ENCODE data around the gene DHX58.

DHX58 gene

GRCh38 chr17:42118126-42118510 is 5.6 kb upstream of the DHX58 start:
- POLR2A ChIA-PET, result interaction anchor here (1.2 kb wide), 2 partner anchors 10 to 101 kb away, joined by 3 to 5 read pairs; partner anchors contain the start of gene DNAJC7
- TF ChIP-seq CTCF (IDR thresholded peaks at IDR 0.05; ENCODE audit: control extremely low read depth, extremely low read depth, low read depth, missing control alignments), result no peak

GRCh38 chr17:42117397-42118125 is 5.0 kb upstream of the DHX58 start:
- TF ChIP-seq CTCF (IDR thresholded peaks at IDR 0.05; ENCODE audit: control extremely low read depth, extremely low read depth, low read depth, missing control alignments), result no peak
- POLR2A ChIA-PET, result interaction anchor here (1.2 kb wide), 2 partner anchors 9 to 101 kb away, joined by 3 to 5 read pairs; partner anchors contain the start of gene DNAJC7
- no peak for DNase-seq (ENCODE audit: extremely low spot score)
- CTCF ChIA-PET, result interaction anchor here (0.6 to 12.1 kb wide), 23 partner anchors 10 to 288 kb away, joined by 3 to 172 read pairs (median 4); partner anchors contain the start of genes CNP, DNAJC7, KCNH4 and NKIRAS2

More at GRCh38 chr17:42118126-42118510, 5.6 kb upstream of the DHX58 start:
- no peak for DNase-seq (ENCODE audit: extremely low spot score)
- CTCF ChIA-PET, result interaction anchor here (0.6 to 12.1 kb wide), 25 partner anchors 10 to 287 kb away, joined by 3 to 172 read pairs (median 4); partner anchors contain the start of genes CNP, DNAJC7, KCNH4 and NKIRAS2

- DNase-seq (ENCODE audit: extremely low spot score), result peak; percentile 83
- CTCF ChIA-PET, result interaction anchor here (0.8 to 12.1 kb wide), 19 partner anchors 9 to 177 kb away, joined by 3 to 172 read pairs (median 8); partner anchors contain the start of genes CNP, DNAJC7, KCNH4 and NKIRAS2
- POLR2A ChIA-PET, result no interaction called here
- peak; percentile 85 for TF ChIP-seq CTCF (IDR thresholded peaks at IDR 0.05; ENCODE audit: control extremely low read depth, extremely low read depth, low read depth, missing control alignments)
Observed at GRCh38 chr17:42116705-42117396, 4.3 kb upstream of the DHX58 start.

- ChIA-PET POLR2A (interaction anchor here (1.0 kb wide), 1 partner anchor 88 kb away, joined by 3 read pairs; no protein-coding TSS in a partner anchor), CTCF (interaction anchor here (0.9 to 12.1 kb wide), 8 partner anchors 11 to 151 kb away, joined by 3 to 172 read pairs (median 11); partner anchors contain the start of gene CNP)
- TF ChIP-seq CTCF (IDR thresholded peaks at IDR 0.05; ENCODE audit: control extremely low read depth, extremely low read depth, low read depth, missing control alignments), result no peak
- no peak for DNase-seq (ENCODE audit: extremely low spot score)
Observed at GRCh38 chr17:42114118-42114517, 1.6 kb upstream of the DHX58 start.

GRCh38 chr17:42113293-42114069 is 967 bp upstream of the DHX58 start:
- CTCF ChIA-PET, result interaction anchor here (0.9 to 12.1 kb wide), 13 partner anchors 10 to 160 kb away, joined by 3 to 172 read pairs (median 4); partner anchors contain the start of gene CNP
- POLR2A ChIA-PET, result interaction anchor here (1.0 kb wide), 1 partner anchor 88 kb away, joined by 3 read pairs; no protein-coding TSS in a partner anchor
- no peak for TF ChIP-seq CTCF (IDR thresholded peaks at IDR 0.05; ENCODE audit: control extremely low read depth, extremely low read depth, low read depth, missing control alignments)
- no peak for DNase-seq (ENCODE audit: extremely low spot score)

Measured in GM10248 (cell line).